NCI-H345 treated with DMSO at 0.1 percent for 48 hours (cell line): ENCODE data around the gene RENBP.

Experiments
- DNase-seq: peaks from one replicate; lab custom pipeline; 2025; ENCODE audit not compliant: unreplicated experiment; lab: John Stamatoyannopoulos, UW

RENBP gene

DNA sequence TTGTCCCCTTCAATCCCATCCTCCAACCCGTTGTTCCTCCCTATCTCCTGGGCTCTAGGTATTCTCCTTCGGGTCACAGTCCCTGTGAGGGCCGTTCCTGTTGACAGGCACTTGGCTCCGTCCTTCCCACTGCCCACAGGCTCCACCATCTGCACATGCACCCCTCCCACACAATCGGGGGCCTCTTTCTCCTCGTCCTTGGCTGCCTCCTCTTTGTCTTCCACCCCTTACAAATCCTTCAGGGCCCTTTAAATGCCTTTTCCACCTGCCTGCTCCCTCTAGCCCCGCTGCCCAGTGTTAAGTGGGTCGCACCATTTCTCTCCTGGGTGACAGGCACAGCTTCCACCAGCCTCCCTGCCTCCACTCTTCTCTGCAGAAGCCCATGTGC lies 42.7 kb downstream of the RENBP start:
- no peak for DNase-seq

GRCh38 chrX:153900831-153901752 lies 43.4 kb downstream of the RENBP start:
- DNase-seq, result peak; percentile 17

- DNase-seq, result no peak
Observed at GRCh38 chrX:153897899-153898298, 46.5 kb downstream of the RENBP start.

DNA sequence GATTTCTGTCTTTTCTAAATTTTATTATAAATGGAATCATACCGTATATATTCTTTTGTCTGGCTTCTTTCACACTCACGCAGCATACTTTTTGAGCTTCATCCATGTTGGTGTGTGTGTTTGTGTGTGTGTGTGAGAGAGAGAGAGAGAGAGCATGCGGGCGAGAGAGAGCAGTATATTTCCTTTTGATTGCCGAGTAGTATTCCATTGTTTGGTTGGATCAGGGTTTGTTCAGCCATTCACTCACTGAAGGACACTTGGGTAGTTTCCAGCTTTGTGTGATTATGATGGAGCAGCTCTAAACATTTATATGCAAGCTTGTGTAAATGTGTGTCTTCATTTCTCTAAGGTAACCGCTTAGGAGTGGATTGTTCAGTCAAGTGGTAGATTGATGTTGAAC lies 55.3 kb downstream of the RENBP start:
- no peak for DNase-seq

DNA sequence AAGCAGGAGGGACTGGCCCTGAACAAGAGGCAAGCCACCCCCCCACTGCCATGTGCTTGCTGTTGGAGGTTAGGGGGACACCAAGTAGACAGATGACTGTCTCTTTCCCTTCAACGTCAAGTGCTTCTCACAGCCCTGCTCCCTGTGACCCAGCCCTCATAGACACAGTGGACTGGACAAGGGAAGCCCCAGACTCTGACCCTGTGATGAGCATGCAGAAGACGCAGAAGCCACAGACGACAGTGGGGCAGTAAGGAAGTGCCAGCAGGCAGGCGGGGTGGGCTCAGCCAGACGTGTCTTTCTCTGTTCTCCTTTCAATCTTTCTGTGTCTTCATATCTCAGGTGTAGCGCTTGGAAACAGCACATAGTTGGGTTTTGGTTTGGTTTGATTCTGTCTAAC lies 56.1 kb downstream of the RENBP start:
- no peak for DNase-seq

DNA sequence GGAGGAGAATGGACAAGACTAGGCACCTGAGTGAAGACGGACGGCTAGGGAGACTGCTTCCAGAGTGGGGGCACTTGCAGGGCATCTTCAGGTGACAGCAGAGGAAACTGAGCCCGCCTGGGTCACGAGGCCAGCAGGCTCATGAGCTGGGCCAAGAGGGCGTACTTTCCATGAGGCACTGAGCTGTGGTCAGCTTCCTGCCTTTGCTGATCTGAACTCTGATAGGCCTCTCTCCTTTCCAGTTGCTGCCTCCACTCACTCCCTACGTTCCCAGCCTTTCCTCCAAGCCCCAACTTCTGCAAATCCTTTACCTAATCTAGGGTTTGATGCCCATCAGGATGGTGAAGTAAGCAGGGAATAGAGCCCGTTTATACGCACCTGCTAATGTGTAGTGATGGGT lies 57.1 kb downstream of the RENBP start:
- no peak for DNase-seq

GRCh38 chrX:153886915-153887314 lies 57.5 kb downstream of the RENBP start:
- DNase-seq, result no peak

DNA sequence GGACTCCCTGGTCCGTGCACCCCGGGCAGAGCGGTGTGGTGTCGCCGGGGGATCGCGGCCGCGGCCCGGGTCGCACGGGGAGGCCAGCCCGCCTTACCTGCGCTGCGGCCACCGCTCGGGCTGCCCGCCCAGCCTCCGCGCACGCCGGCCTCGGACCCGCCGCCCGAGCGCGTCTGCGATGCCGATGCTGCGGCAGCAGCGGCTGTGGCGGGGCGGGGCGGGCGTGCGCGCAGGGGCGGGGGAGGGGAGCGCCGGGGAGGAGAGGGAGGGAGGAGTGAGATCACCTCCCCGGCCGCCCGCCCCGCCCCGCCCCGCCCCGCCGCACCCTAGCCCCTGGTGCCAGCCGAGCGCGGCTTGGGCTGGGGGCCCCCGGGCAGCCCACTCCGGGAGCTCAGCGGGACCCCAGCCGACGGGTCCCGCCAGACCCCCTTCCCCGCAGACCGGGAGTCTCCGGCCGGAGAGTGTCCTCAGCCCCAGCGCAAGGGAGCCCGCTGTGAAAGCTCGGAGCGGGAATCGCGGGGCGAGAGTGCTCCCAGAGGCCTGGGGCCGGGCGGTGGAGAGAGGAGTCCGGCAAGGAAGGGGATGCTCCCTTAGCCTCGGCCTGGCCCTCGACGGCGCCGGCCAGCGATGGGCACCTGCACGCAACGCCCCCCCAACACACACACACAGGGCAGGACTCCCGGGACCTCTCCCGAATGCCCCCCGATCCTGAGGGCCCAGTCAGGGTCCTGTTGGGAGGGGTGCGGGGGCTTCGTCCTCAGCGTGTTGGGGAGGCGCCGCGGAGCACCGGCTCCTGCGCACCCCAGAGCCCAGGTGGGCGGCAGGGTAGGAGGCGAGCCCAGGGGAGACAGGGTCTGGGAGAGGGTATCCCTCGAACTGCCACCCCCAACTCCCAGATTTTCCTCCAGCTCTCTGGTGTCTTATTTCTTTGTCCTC lies 58.2 kb downstream of the RENBP start, which contains the start of gene L1CAM:
Gene L1CAM (minus strand): TSS at position 206 of the 936 bp plus-strand sequence. CDS start 10,337 bp downstream, outside the sequence.
- no peak for DNase-seq
